H1 (cell line): ENCODE measurements around the gene ADARB2.

Experiments used
- EP300 ChIP-seq, 2 experiments: IDR thresholded peaks; 1 replicate in 1 of 2; 2 replicates in 1 of 2; pipeline ENCODE4 v1.6.1; 2011 to 2012; ENCODE audit warnings: low read depth in 2 of 2, low read length in 2 of 2, mild to moderate bottlenecking in 2 of 2, borderline replicate concordance in 1 of 2, inconsistent platforms in 1 of 2, moderate library complexity in 1 of 2
- MAX ChIP-seq: IDR thresholded peaks from 2 replicates; pipeline ENCODE4 v1.6.1; 2012; ENCODE audit warnings: inconsistent platforms
- TAF1 ChIP-seq: IDR thresholded peaks from 2 replicates; pipeline ENCODE4 v1.6.1; 2011; ENCODE audit warnings: mild to moderate bottlenecking, low read depth, low read length
- TF ChIP-seq, protein P1 (sequence below): fragments of 300-600 bp; sonication (generic); IDR thresholded peaks from 2 replicates; pipeline ENCODE4 v1.7.1; 2012; ENCODE audit warnings: low read length, moderate library complexity, mild to moderate bottlenecking, inconsistent platforms; ENCODE audit not compliant: insufficient replicate concordance

DNA sequence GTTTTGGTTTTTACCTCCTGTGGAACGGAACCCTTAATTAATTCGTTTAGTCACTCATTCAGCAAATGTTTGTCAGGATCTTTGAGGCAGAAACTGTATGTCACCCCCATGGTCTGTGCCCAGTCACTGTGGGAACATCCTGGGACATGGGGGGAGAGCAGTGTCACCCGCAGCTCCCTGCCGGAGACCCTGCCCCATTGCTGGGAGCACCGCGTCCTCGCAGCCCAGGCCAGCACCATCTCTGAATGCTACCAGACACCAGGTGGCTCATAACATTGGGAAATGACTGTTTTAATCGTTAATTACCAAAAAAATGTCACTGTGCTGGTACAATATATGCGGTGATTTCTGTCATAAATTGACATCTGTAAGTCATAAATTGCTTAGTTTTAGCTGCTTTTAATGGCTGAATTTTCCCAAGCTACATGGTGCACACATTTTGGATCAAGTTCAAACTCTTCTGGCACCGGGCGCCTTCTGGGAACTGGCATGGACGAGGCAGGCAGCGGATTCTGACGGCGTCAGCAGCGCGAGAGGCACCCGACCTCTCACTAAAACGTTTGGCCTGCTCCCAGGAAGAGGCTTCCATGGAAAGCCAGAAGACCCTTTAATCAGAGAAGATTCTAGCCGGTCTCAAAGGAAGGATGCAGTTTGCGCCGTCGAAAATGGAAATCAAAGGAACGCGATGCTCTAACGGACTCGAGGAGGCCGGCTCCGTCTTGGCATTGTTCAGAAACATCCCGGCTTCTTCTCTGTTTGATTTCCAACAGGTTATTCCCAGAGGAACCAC lies 184.2 kb downstream of the ADARB2 start:
- no peak for TF ChIP-seq MAX
- no peak for TF ChIP-seq EP300 (IDR thresholded peaks at IDR 0.05; ENCODE audit: borderline replicate concordance in 1 of 2, low read depth in 2 of 2, low read length in 2 of 2)
- TF ChIP-seq TAF1, result no peak
- TF ChIP-seq, protein P1, sequence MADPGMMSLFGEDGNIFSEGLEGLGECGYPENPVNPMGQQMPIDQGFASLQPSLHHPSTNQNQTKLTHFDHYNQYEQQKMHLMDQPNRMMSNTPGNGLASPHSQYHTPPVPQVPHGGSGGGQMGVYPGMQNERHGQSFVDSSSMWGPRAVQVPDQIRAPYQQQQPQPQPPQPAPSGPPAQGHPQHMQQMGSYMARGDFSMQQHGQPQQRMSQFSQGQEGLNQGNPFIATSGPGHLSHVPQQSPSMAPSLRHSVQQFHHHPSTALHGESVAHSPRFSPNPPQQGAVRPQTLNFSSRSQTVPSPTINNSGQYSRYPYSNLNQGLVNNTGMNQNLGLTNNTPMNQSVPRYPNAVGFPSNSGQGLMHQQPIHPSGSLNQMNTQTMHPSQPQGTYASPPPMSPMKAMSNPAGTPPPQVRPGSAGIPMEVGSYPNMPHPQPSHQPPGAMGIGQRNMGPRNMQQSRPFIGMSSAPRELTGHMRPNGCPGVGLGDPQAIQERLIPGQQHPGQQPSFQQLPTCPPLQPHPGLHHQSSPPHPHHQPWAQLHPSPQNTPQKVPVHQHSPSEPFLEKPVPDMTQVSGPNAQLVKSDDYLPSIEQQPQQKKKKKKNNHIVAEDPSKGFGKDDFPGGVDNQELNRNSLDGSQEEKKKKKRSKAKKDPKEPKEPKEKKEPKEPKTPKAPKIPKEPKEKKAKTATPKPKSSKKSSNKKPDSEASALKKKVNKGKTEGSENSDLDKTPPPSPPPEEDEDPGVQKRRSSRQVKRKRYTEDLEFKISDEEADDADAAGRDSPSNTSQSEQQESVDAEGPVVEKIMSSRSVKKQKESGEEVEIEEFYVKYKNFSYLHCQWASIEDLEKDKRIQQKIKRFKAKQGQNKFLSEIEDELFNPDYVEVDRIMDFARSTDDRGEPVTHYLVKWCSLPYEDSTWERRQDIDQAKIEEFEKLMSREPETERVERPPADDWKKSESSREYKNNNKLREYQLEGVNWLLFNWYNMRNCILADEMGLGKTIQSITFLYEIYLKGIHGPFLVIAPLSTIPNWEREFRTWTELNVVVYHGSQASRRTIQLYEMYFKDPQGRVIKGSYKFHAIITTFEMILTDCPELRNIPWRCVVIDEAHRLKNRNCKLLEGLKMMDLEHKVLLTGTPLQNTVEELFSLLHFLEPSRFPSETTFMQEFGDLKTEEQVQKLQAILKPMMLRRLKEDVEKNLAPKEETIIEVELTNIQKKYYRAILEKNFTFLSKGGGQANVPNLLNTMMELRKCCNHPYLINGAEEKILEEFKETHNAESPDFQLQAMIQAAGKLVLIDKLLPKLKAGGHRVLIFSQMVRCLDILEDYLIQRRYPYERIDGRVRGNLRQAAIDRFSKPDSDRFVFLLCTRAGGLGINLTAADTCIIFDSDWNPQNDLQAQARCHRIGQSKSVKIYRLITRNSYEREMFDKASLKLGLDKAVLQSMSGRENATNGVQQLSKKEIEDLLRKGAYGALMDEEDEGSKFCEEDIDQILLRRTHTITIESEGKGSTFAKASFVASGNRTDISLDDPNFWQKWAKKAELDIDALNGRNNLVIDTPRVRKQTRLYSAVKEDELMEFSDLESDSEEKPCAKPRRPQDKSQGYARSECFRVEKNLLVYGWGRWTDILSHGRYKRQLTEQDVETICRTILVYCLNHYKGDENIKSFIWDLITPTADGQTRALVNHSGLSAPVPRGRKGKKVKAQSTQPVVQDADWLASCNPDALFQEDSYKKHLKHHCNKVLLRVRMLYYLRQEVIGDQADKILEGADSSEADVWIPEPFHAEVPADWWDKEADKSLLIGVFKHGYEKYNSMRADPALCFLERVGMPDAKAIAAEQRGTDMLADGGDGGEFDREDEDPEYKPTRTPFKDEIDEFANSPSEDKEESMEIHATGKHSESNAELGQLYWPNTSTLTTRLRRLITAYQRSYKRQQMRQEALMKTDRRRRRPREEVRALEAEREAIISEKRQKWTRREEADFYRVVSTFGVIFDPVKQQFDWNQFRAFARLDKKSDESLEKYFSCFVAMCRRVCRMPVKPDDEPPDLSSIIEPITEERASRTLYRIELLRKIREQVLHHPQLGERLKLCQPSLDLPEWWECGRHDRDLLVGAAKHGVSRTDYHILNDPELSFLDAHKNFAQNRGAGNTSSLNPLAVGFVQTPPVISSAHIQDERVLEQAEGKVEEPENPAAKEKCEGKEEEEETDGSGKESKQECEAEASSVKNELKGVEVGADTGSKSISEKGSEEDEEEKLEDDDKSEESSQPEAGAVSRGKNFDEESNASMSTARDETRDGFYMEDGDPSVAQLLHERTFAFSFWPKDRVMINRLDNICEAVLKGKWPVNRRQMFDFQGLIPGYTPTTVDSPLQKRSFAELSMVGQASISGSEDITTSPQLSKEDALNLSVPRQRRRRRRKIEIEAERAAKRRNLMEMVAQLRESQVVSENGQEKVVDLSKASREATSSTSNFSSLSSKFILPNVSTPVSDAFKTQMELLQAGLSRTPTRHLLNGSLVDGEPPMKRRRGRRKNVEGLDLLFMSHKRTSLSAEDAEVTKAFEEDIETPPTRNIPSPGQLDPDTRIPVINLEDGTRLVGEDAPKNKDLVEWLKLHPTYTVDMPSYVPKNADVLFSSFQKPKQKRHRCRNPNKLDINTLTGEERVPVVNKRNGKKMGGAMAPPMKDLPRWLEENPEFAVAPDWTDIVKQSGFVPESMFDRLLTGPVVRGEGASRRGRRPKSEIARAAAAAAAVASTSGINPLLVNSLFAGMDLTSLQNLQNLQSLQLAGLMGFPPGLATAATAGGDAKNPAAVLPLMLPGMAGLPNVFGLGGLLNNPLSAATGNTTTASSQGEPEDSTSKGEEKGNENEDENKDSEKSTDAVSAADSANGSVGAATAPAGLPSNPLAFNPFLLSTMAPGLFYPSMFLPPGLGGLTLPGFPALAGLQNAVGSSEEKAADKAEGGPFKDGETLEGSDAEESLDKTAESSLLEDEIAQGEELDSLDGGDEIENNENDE, result no peak
